Neural cell (in vitro differentiated cells): ENCODE results near the gene GYS2. TPM values are rescaled to one million over a fixed set of nuclear protein-coding genes. Genes with fewer than 3 reads are reported as not detected.
"Not testable (repeated sequence)": the region's sequence is repeated elsewhere in the genome, so short reads cannot be mapped to it uniquely, and the experiment has no call there.

Experiments
- H2AFZ ChIP-seq: fragments of 200-600, 300-800 bp; sonication (generic), shearing (Covaris generic); 2 replicates; pipeline ENCODE4 v1.6.0; 2014; ENCODE audit warnings: low read depth, mild to moderate bottlenecking, antibody characterized with exemption, low read length, moderate library complexity
- H3F3A ChIP-seq: fragments of 200-600 bp; shearing (Covaris generic); 2 replicates; pipeline ENCODE4 v1.6.1; 2016; ENCODE audit warnings: mild to moderate bottlenecking, moderate library complexity, mixed read lengths, antibody characterized with exemption, low read length; ENCODE audit not compliant: insufficient read depth, poor library complexity, severe bottlenecking
- H3K27ac ChIP-seq: fragments of 200-600, 300-800 bp; sonication (generic), shearing (Covaris generic); 2 replicates; pipeline ENCODE4 v1.5.1; 2014; ENCODE audit warnings: mild to moderate bottlenecking, low read length, moderate library complexity
- H3K27me3 ChIP-seq: fragments of 300-800, 200-600 bp; sonication (generic), shearing (Covaris generic); 2 replicates; pipeline ENCODE4 v1.6.0; 2014; ENCODE audit warnings: mild to moderate bottlenecking, low read depth, low read length, moderate library complexity; ENCODE audit not compliant: insufficient read depth
- H3K36me3 ChIP-seq: fragments of 300-800, 200-600 bp; sonication (generic), shearing (Covaris generic); 2 replicates; pipeline ENCODE4 v1.5.1; 2014; ENCODE audit warnings: mild to moderate bottlenecking, antibody characterized with exemption, low read length, moderate library complexity; ENCODE audit not compliant: insufficient read depth
- H3K4me2 ChIP-seq: fragments of 300-800, 200-600 bp; sonication (generic), shearing (Covaris generic); 2 replicates; pipeline ENCODE4 v1.6.0; 2014; ENCODE audit warnings: mild to moderate bottlenecking, low read length
- H3K4me3 ChIP-seq: fragments of 300-800, 200-600 bp; sonication (generic), shearing (Covaris generic); 2 replicates; pipeline ENCODE4 v1.5.1; 2014; ENCODE audit warnings: mild to moderate bottlenecking, low read length, moderate library complexity
- H3K79me2 ChIP-seq: fragments of 200-600 bp; shearing (Covaris generic); replicated peaks from 2 replicates; pipeline ENCODE4 v1.6.0; 2014; ENCODE audit warnings: mild to moderate bottlenecking, low read length, moderate library complexity; ENCODE audit not compliant: insufficient read depth
- H3K9ac ChIP-seq: fragments of 300-800, 200-600 bp; sonication (generic), shearing (Covaris generic); 2 replicates; pipeline ENCODE4 v1.6.1; 2016; ENCODE audit warnings: mild to moderate bottlenecking, low read length, mixed read lengths
- H3K9me2 ChIP-seq: fragments of 200-600 bp; shearing (Covaris generic); 2 replicates; pipeline ENCODE4 v1.6.1; 2016; ENCODE audit warnings: mild to moderate bottlenecking, low read length, mixed read lengths; ENCODE audit not compliant: insufficient read depth
- H3K9me3 ChIP-seq: fragments of 200-600, 300-800 bp; sonication (generic), shearing (Covaris generic); 2 replicates; pipeline ENCODE4 v1.6.1; 2016; ENCODE audit warnings: mild to moderate bottlenecking, mixed run types, low read length, moderate library complexity, mixed read lengths
- H4K20me1 ChIP-seq: fragments of 200-600 bp; shearing (Covaris generic); 2 replicates; pipeline ENCODE4 v1.6.1; 2016; ENCODE audit warnings: mild to moderate bottlenecking, mixed run types; ENCODE audit not compliant: insufficient read depth
- EP300 ChIP-seq: fragments of 450-650 bp; conservative IDR thresholded peaks from 2 replicates; pipeline ENCODE4 v1.6.1; 2014; ENCODE audit warnings: antibody characterized with exemption, mild to moderate bottlenecking, moderate library complexity; ENCODE audit not compliant: poor library complexity, severe bottlenecking
- EZH2 ChIP-seq: fragments of 200-600, 300-800 bp; shearing (Covaris generic), sonication (generic); IDR thresholded peaks from 2 replicates; pipeline ENCODE4 v1.6.1; 2014; ENCODE audit warnings: antibody characterized with exemption, low read length, borderline replicate concordance, mild to moderate bottlenecking; ENCODE audit not compliant: insufficient read depth, poor library complexity, severe bottlenecking
- MXI1 ChIP-seq: fragments of 450-650 bp; conservative IDR thresholded peaks from 2 replicates; pipeline ENCODE4 v1.6.1; 2014; ENCODE audit warnings: antibody characterized with exemption, mild to moderate bottlenecking; ENCODE audit not compliant: poor library complexity, severe bottlenecking
- POLR2AphosphoS5 ChIP-seq: IDR thresholded peaks from 2 replicates; pipeline ENCODE4 v1.6.1; 2012
- RAD21 ChIP-seq: fragments of 450-650 bp; conservative IDR thresholded peaks from 2 replicates; pipeline ENCODE4 v1.6.1; 2014; ENCODE audit warnings: antibody characterized with exemption, mild to moderate bottlenecking, moderate library complexity
- SMC3 ChIP-seq: fragments of 450-650 bp; conservative IDR thresholded peaks from 2 replicates; pipeline ENCODE4 v1.6.1; 2014; ENCODE audit warnings: antibody characterized with exemption, mild to moderate bottlenecking, moderate library complexity; ENCODE audit not compliant: poor library complexity
- TAF1 ChIP-seq: IDR thresholded peaks from 2 replicates; pipeline ENCODE4 v1.6.1; 2012; ENCODE audit warnings: low read depth
- polyA plus RNA-seq: library from polyadenylated mRNA; depleted of rRNA; stranded (reverse); fragments of >200 nt; gene quantifications from 2 replicates; pipeline ENCODE4 v1.2.3, GENCODE V29; 2014
- TF ChIP-seq, protein P1 (sequence below): fragments of 450-650 bp; IDR thresholded peaks from 2 replicates; pipeline ENCODE4 v1.5.1; 2014; ENCODE audit warnings: antibody characterized with exemption, mild to moderate bottlenecking, moderate library complexity; ENCODE audit not compliant: poor library complexity, severe bottlenecking
- TF ChIP-seq, protein P2 (sequence below): IDR thresholded peaks from 2 replicates; pipeline ENCODE4 v1.6.1; 2012; ENCODE audit warnings: borderline replicate concordance

The GYS2 gene
- polyA plus RNA-seq, 1 donor from 2014 or later = not detected

- H3K9ac ChIP-seq = no peak overlapping the region
- H3K4me2 ChIP-seq = no peak overlapping the region
- H3F3A ChIP-seq = no peaks in the 10 kb centered on the region
- H3K36me3 ChIP-seq = peaks cover 21% of the 10 kb centered on the region
- no peak overlapping the region for H2AFZ ChIP-seq
- no peaks in the 10 kb centered on the region for H3K9me3 ChIP-seq
- H3K9me2 ChIP-seq = no peaks in the 10 kb centered on the region
- H4K20me1 ChIP-seq = no peaks in the 10 kb centered on the region
- H3K4me3 ChIP-seq = no peak overlapping the region
- H3K27me3 ChIP-seq = no peaks in the 10 kb centered on the region
- no peak overlapping the region for H3K27ac ChIP-seq
- peaks cover 13% of the 10 kb centered on the region for H3K79me2 ChIP-seq
- TF ChIP-seq MXI1 (no peak), EZH2 (no peak), POLR2AphosphoS5 (no peak), EP300 (no peak), TAF1 (no peak)
- TF ChIP-seq, protein P1, sequence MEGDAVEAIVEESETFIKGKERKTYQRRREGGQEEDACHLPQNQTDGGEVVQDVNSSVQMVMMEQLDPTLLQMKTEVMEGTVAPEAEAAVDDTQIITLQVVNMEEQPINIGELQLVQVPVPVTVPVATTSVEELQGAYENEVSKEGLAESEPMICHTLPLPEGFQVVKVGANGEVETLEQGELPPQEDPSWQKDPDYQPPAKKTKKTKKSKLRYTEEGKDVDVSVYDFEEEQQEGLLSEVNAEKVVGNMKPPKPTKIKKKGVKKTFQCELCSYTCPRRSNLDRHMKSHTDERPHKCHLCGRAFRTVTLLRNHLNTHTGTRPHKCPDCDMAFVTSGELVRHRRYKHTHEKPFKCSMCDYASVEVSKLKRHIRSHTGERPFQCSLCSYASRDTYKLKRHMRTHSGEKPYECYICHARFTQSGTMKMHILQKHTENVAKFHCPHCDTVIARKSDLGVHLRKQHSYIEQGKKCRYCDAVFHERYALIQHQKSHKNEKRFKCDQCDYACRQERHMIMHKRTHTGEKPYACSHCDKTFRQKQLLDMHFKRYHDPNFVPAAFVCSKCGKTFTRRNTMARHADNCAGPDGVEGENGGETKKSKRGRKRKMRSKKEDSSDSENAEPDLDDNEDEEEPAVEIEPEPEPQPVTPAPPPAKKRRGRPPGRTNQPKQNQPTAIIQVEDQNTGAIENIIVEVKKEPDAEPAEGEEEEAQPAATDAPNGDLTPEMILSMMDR = no peak
These were observed 42.5 kb upstream of the GYS2 start for GRCh38 chr12:21647179-21647578.

GRCh38 chr12:21645041-21645500, 40.4 kb upstream of the GYS2 start:
- not testable (repeated sequence) for H3K4me2 ChIP-seq, H3K79me2 ChIP-seq, H4K20me1 ChIP-seq, H3K27me3 ChIP-seq, H3K9me3 ChIP-seq, H3F3A ChIP-seq, H3K27ac ChIP-seq, H3K9me2 ChIP-seq, H3K9ac ChIP-seq, H3K4me3 ChIP-seq, H2AFZ ChIP-seq
- peaks cover 29% of the 10 kb centered on the region for H3K36me3 ChIP-seq

- Histone ChIP-seq H3K27ac (no peak overlapping the region), H3K4me3 (no peak overlapping the region), H3K9me3 (no peaks in the 10 kb centered on the region), H2AFZ (no peak overlapping the region), H3F3A (no peaks in the 10 kb centered on the region), H3K27me3 (no peaks in the 10 kb centered on the region), H3K4me2 (no peak overlapping the region), H3K79me2 (peaks cover 9% of the 10 kb centered on the region), H3K36me3 (peaks cover 30% of the 10 kb centered on the region), H4K20me1 (no peaks in the 10 kb centered on the region), H3K9me2 (no peaks in the 10 kb centered on the region), H3K9ac (no peak overlapping the region)
- no peak for TF ChIP-seq RAD21
- TF ChIP-seq TAF1 = no peak
- no peak for TF ChIP-seq POLR2AphosphoS5
- no peak for TF ChIP-seq MXI1
- TF ChIP-seq, protein P1 = no peak
- TF ChIP-seq EZH2 = no peak
- no peak for TF ChIP-seq SMC3
- no peak for TF ChIP-seq EP300
- TF ChIP-seq, protein P2, sequence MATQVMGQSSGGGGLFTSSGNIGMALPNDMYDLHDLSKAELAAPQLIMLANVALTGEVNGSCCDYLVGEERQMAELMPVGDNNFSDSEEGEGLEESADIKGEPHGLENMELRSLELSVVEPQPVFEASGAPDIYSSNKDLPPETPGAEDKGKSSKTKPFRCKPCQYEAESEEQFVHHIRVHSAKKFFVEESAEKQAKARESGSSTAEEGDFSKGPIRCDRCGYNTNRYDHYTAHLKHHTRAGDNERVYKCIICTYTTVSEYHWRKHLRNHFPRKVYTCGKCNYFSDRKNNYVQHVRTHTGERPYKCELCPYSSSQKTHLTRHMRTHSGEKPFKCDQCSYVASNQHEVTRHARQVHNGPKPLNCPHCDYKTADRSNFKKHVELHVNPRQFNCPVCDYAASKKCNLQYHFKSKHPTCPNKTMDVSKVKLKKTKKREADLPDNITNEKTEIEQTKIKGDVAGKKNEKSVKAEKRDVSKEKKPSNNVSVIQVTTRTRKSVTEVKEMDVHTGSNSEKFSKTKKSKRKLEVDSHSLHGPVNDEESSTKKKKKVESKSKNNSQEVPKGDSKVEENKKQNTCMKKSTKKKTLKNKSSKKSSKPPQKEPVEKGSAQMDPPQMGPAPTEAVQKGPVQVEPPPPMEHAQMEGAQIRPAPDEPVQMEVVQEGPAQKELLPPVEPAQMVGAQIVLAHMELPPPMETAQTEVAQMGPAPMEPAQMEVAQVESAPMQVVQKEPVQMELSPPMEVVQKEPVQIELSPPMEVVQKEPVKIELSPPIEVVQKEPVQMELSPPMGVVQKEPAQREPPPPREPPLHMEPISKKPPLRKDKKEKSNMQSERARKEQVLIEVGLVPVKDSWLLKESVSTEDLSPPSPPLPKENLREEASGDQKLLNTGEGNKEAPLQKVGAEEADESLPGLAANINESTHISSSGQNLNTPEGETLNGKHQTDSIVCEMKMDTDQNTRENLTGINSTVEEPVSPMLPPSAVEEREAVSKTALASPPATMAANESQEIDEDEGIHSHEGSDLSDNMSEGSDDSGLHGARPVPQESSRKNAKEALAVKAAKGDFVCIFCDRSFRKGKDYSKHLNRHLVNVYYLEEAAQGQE = no peak
These were observed 39.9 kb upstream of the GYS2 start for GRCh38 chr12:21644516-21644915.
